B cell (primary cell): ENCODE measurements around the gene HPCAL4. TPM values are rescaled to one million over a fixed set of nuclear protein-coding genes. Genes with fewer than 3 reads are reported as not detected.

Experiments
- ATAC-seq: fragments of 200-7000 bp; cut with Tn5 transposase; one replicate; pipeline ENCODE4 v1.10.0; 2021; ENCODE audit warnings: low read depth, mild to moderate bottlenecking, moderate number of reproducible peaks, moderate library complexity
- CTCF ChIA-PET: fragments of 350-600 bp; sonication (Branson Sonifier 250); formaldehyde crosslinking; loops from one replicate; lab custom pipeline; 2021; ENCODE audit warnings: antibody characterized with exemption, inconsistent platforms; lab: Charles Lee
- POLR2A ChIA-PET: fragments of 350-600 bp; sonication (Branson Sonifier 250); formaldehyde crosslinking; loops from one replicate; lab custom pipeline; 2021; ENCODE audit warnings: antibody characterized with exemption; lab: Charles Lee
- DNase-seq: peaks from one replicate; pipeline ENCODE4 v3.0.0; 2013
- H2AFZ ChIP-seq: 2 replicates; pipeline ENCODE4 v1.6.1; 2012; ENCODE audit warnings: mild to moderate bottlenecking, low read depth, low read length; ENCODE audit not compliant: insufficient read depth, poor library complexity, severe bottlenecking
- H3K27ac ChIP-seq, 2 donors: 1 replicate in 1 of 2; 2 replicates in 1 of 2; pipeline ENCODE4 v1.5.1; 2012 to 2013; ENCODE audit warnings: low read length in 2 of 2, mild to moderate bottlenecking in 2 of 2, moderate library complexity in 1 of 2
- H3K27me3 ChIP-seq, 4 experiments: fragments of 200-600 bp in 1 of 4; sonication (generic) in 1 of 4; replicated peaks in 1 of 4; 1 replicate in 2 of 4; 2 replicates in 2 of 4; pipeline versions ENCODE4 v1.6.1 to v1.7.0; 2013 to 2016; ENCODE audit warnings: low read length in 3 of 4, mild to moderate bottlenecking in 2 of 4, mixed read lengths in 1 of 4, moderate library complexity in 1 of 4; ENCODE audit not compliant: insufficient read depth in 4 of 4, control insufficient read depth in 3 of 4; ENCODE audit errors: control extremely low read depth in 1 of 4
- H3K36me3 ChIP-seq, 2 experiments: replicated peaks in 1 of 2; 1 replicate in 1 of 2; 2 replicates in 1 of 2; pipeline versions ENCODE4 v1.6.1 to v1.7.1; 2013; ENCODE audit warnings: low read length in 1 of 2; ENCODE audit not compliant: insufficient read depth in 2 of 2, control insufficient read depth in 1 of 2; ENCODE audit errors: control extremely low read depth in 1 of 2, extremely low read depth in 1 of 2
- H3K4me1 ChIP-seq, 2 donors: fragments of 200-600 bp in 1 of 2; sonication (generic) in 1 of 2; 1 replicate in 1 of 2; 2 replicates in 1 of 2; pipeline versions ENCODE4 v1.5.1 to v1.6.1; 2013 to 2017; ENCODE audit warnings: low read length in 2 of 2; ENCODE audit not compliant: control insufficient read depth in 2 of 2, insufficient read depth in 2 of 2
- H3K4me2 ChIP-seq: replicated peaks from 2 replicates; pipeline ENCODE3; 2012; ENCODE audit warnings: mild to moderate bottlenecking, low read depth, low read length; ENCODE audit not compliant: poor library complexity, severe bottlenecking
- H3K4me3 ChIP-seq, 5 experiments: fragments of 200-600 bp in 1 of 5; sonication (generic) in 1 of 5; 1 replicate in 3 of 5; 2 replicates in 2 of 5; pipeline versions ENCODE4 v1.5.1 to v1.7.0; 2011 to 2016; ENCODE audit warnings: low read length in 4 of 5, mild to moderate bottlenecking in 4 of 5, low read depth in 2 of 5, control low read depth in 1 of 5, moderate library complexity in 1 of 5; ENCODE audit not compliant: insufficient read depth in 1 of 5; ENCODE audit errors: control extremely low read depth in 1 of 5, extremely low read depth in 1 of 5
- H3K79me2 ChIP-seq: fragments of 200-600 bp; sonication (generic); one replicate; pipeline ENCODE4 v1.6.0; 2016; ENCODE audit warnings: low read length; ENCODE audit not compliant: control insufficient read depth, insufficient read depth
- H3K9ac ChIP-seq: fragments of 200-600 bp; sonication (generic); 2 replicates; pipeline ENCODE4 v1.6.1; 2017; ENCODE audit warnings: mild to moderate bottlenecking, low read length, moderate library complexity
- H3K9me3 ChIP-seq, 3 donors: one replicate each; pipeline versions ENCODE4 v1.6.1 to v1.7.1; 2013; ENCODE audit warnings: low read length in 2 of 3; ENCODE audit not compliant: control insufficient read depth in 2 of 3, insufficient read depth in 1 of 3; ENCODE audit errors: control extremely low read depth in 1 of 3
- H4K20me1 ChIP-seq: 2 replicates; pipeline ENCODE4 v1.6.0; 2012; ENCODE audit warnings: mild to moderate bottlenecking, low read length; ENCODE audit not compliant: insufficient read depth, control insufficient read depth, poor library complexity, severe bottlenecking
- H3K27ac Mint-ChIP-seq: one replicate; pipeline ENCODE4 v1.8.0; 2021; ENCODE audit warnings: mixed read lengths
- H3K27me3 Mint-ChIP-seq: one replicate; pipeline ENCODE4 v1.8.0; 2021; ENCODE audit warnings: mixed read lengths
- H3K4me1 Mint-ChIP-seq: one replicate; pipeline ENCODE4 v1.8.0; 2021; ENCODE audit warnings: mixed read lengths
- H3K4me3 Mint-ChIP-seq: one replicate; pipeline ENCODE4 v1.8.0; 2021; ENCODE audit warnings: mixed read lengths
- H3K9me3 Mint-ChIP-seq: one replicate; pipeline ENCODE4 v1.8.0; 2022; ENCODE audit warnings: mixed read lengths; ENCODE audit not compliant: insufficient read depth
- CTCF ChIP-seq: fragments of 200-600 bp; IDR thresholded peaks from one replicate; pipeline ENCODE4 v1.8.0; 2022; ENCODE audit warnings: antibody characterized with exemption, mild to moderate bottlenecking
- EZH2 ChIP-seq: IDR thresholded peaks from 2 replicates; pipeline ENCODE4 v1.6.1; 2012; ENCODE audit warnings: borderline replicate concordance, low read depth, mild to moderate bottlenecking, moderate library complexity, low read length; ENCODE audit not compliant: insufficient read depth, poor library complexity, severe bottlenecking
- WGBS: methylation state at CpG from one replicate; pipeline ENCODE4 v1.1.5; 2013; ENCODE audit warnings: missing lambda C conversion rate; ENCODE audit not compliant: insufficient coverage; 5-methylcytosine and 5-hydroxymethylcytosine counted together
- intact Hi-C: fragments of 100-400 bp; cut with micrococcal nuclease; formaldehyde crosslinking; loops from one replicate; pipeline ENCODE4 v1.10.0; 2022
- polyA plus RNA-seq: library from polyadenylated mRNA; depleted of rRNA; stranded (reverse); fragments of >200 nt; gene quantifications from 2 replicates; pipeline ENCODE4 v1.2.3, GENCODE V29; 2012
- total RNA-seq, 2 donors: library from RNA; stranded (reverse); fragments of 120-200 nt in 1 of 2; gene quantifications; 1 replicate in 1 of 2; 2 replicates in 1 of 2; pipeline versions ENCODE4 v1.2.3 to v1.2.4, GENCODE V29; 2013 to 2022

The HPCAL4 gene
- total and polyA plus RNA-seq, 2 donors (not counting 1 experiment from before 2014, with no cell fraction given) = not detected

DNA sequence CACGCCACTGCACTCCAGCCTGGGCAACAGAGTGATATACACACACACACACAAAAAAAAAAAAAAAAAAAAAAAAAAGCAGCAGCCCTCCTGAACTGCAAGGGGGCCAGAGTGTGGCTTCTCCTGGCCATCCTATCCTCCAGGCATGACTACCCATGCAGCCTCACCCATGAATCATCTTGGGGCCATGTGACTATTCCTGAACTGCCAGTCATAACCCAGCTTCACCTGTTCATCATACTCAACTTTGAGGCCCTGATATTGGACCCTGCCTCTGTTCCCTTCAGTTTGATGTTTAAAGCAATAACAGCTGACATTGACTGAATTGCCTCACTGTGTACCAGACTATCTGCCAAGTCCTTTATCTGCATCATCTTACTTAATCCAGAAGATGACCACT is 2.8 kb upstream of the HPCAL4 start:
- no peaks in the 10 kb centered on the region for H3K9me3 Mint-ChIP-seq
- Histone ChIP-seq H3K4me1 (peaks cover 21 to 28% of the 10 kb centered on the region in 2 donors), H3K9ac (no peak overlapping the region), H3K9me3 (peaks cover 0 to 24% (median 0%) of the 10 kb centered on the region in 3 donors), H3K79me2 (no peaks in the 10 kb centered on the region), H3K4me2 (no peak overlapping the region), H4K20me1 (no peaks in the 10 kb centered on the region), H3K27ac (no peak overlapping the region), H3K36me3 (no peaks in the 10 kb centered on the region), H3K4me3 (no peak overlapping the region), H3K27me3 (peaks cover 0 to 50% (median 30%) of the 10 kb centered on the region in 4 experiments), H2AFZ (no peak overlapping the region)
- ATAC-seq (no peak), DNase-seq (no peak)
- CTCF ChIA-PET = interaction anchor here (1.0 to 1.6 kb wide), 3 partner anchors 8 to 88 kb away, joined by 3 to 4 read pairs (median 4); no protein-coding TSS in a partner anchor
- intact Hi-C loops = no loop called here
- H3K27me3 Mint-ChIP-seq = peaks cover 64% of the 10 kb centered on the region
- no peak overlapping the region for H3K4me3 Mint-ChIP-seq
- peaks cover 24% of the 10 kb centered on the region for H3K4me1 Mint-ChIP-seq
- H3K27ac Mint-ChIP-seq = no peak overlapping the region
- POLR2A ChIA-PET = no interaction called here
- TF ChIP-seq EZH2 = no peak
- no peak for TF ChIP-seq CTCF
- WGBS = 100% methylated on average over 1 of the region's 1 CpG

- Mint-ChIP-seq H3K4me3 (peak overlapping the region; percentile 69), H3K4me1 (peaks cover 24% of the 10 kb centered on the region), H3K27ac (no peak overlapping the region), H3K27me3 (peaks cover 68% of the 10 kb centered on the region), H3K9me3 (no peaks in the 10 kb centered on the region)
- DNase-seq (peak; percentile 39), ATAC-seq (no peak)
- ChIA-PET POLR2A (no interaction called here), CTCF (interaction anchor here (1.0 to 1.6 kb wide), 4 partner anchors 22 to 107 kb away, joined by 3 to 4 read pairs (median 3); no protein-coding TSS in a partner anchor)
- WGBS = 15% methylated on average over 54 of the region's 56 CpGs
- Histone ChIP-seq H3K27me3 (peaks cover 0 to 63% (median 36%) of the 10 kb centered on the region in 4 experiments), H3K9ac (peak overlapping the region; percentile 70), H3K4me2 (peak overlapping the region; percentile 93), H3K27ac (no peak overlapping the region), H3K4me3 (peak overlapping the region in 4 of 5 experiments; percentile 2 to 60 (median 46)), H3K9me3 (peaks cover 0 to 24% (median 0%) of the 10 kb centered on the region in 3 donors), H3K4me1 (peaks cover 21 to 28% of the 10 kb centered on the region in 2 donors), H3K79me2 (no peaks in the 10 kb centered on the region), H2AFZ (peak overlapping the region; percentile 69), H4K20me1 (no peaks in the 10 kb centered on the region), H3K36me3 (no peaks in the 10 kb centered on the region)
- intact Hi-C loops = no loop called here
- TF ChIP-seq CTCF = no peak
Measured at GRCh38 chr1:39692152-39693074, 1.2 kb upstream of the HPCAL4 start.
